Measurements from ENCODE around the gene CDX1.

CDX1 gene

GRCh38 chr5:150120617-150121447, 45.7 kb upstream of the CDX1 start:
- Histone ChIP-seq H3K36me3 (no peaks in the 10 kb centered on the region), H3K27me3 (ENCODE audit: insufficient read depth, low read depth, severe bottlenecking) (no peaks in the 10 kb centered on the region), H3K4me3 (ENCODE audit: low read depth, low read length) (no peak overlapping the region), H3K9me3 (ENCODE audit: severe bottlenecking) (no peaks in the 10 kb centered on the region), H3K27ac (no peak overlapping the region)
- TF ChIP-seq, protein P1, sequence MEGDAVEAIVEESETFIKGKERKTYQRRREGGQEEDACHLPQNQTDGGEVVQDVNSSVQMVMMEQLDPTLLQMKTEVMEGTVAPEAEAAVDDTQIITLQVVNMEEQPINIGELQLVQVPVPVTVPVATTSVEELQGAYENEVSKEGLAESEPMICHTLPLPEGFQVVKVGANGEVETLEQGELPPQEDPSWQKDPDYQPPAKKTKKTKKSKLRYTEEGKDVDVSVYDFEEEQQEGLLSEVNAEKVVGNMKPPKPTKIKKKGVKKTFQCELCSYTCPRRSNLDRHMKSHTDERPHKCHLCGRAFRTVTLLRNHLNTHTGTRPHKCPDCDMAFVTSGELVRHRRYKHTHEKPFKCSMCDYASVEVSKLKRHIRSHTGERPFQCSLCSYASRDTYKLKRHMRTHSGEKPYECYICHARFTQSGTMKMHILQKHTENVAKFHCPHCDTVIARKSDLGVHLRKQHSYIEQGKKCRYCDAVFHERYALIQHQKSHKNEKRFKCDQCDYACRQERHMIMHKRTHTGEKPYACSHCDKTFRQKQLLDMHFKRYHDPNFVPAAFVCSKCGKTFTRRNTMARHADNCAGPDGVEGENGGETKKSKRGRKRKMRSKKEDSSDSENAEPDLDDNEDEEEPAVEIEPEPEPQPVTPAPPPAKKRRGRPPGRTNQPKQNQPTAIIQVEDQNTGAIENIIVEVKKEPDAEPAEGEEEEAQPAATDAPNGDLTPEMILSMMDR (IDR thresholded peaks at IDR 0.05; ENCODE audit: low read depth, low read length) = no peak
- DNase-seq = no peak

- H3K27me3 ChIP-seq (ENCODE audit: insufficient read depth, low read depth, severe bottlenecking) = no peaks in the 10 kb centered on the region
- H3K9me3 ChIP-seq (ENCODE audit: severe bottlenecking) = no peaks in the 10 kb centered on the region
- no peak overlapping the region for H3K27ac ChIP-seq
- DNase-seq = no peak
- H3K36me3 ChIP-seq = no peaks in the 10 kb centered on the region
- TF ChIP-seq, protein P1 (IDR thresholded peaks at IDR 0.05; ENCODE audit: low read depth, low read length) = no peak
- H3K4me3 ChIP-seq (ENCODE audit: low read depth, low read length) = no peak overlapping the region
Measured at GRCh38 chr5:150121448-150122157, 45.0 kb upstream of the CDX1 start.

DNA sequence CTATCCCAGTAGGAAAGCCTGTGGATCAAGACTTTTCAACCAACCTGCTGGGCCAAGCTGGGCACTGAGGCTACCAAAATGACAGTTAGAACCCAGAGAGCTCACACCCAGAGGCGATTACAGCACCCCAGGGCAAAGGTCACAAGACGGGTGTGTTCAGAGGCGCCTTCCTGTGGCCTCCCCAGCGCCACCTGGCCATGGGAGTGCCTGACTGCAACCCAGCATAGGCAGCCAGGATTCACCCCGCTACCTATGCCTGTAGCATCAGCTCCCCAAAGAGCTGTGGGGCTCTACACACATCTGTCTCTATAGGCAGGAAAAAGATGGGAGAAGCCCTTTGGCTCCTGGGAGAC, 44.4 kb upstream of the CDX1 start:
- TF ChIP-seq, protein P1 (IDR thresholded peaks at IDR 0.05; ENCODE audit: low read depth, low read length) = peak; percentile 71
- no peak overlapping the region for H3K4me3 ChIP-seq (ENCODE audit: low read depth, low read length)
- DNase-seq = no peak
- no peaks in the 10 kb centered on the region for H3K27me3 ChIP-seq (ENCODE audit: insufficient read depth, low read depth, severe bottlenecking)
- H3K27ac ChIP-seq = no peak overlapping the region
- H3K9me3 ChIP-seq (ENCODE audit: severe bottlenecking) = no peaks in the 10 kb centered on the region
- H3K36me3 ChIP-seq = no peaks in the 10 kb centered on the region

- TF ChIP-seq, protein P1 (IDR thresholded peaks at IDR 0.05; ENCODE audit: low read depth, low read length) = no peak
- Histone ChIP-seq H3K27ac (no peak overlapping the region), H3K27me3 (ENCODE audit: insufficient read depth, low read depth, severe bottlenecking) (no peaks in the 10 kb centered on the region), H3K9me3 (ENCODE audit: severe bottlenecking) (no peaks in the 10 kb centered on the region), H3K4me3 (ENCODE audit: low read depth, low read length) (no peak overlapping the region), H3K36me3 (no peaks in the 10 kb centered on the region)
- no peak for DNase-seq
Measured at GRCh38 chr5:150122536-150123481, 43.8 kb upstream of the CDX1 start.

- H3K9me3 ChIP-seq (ENCODE audit: severe bottlenecking) = no peaks in the 10 kb centered on the region
- no peak for DNase-seq
- TF ChIP-seq, protein P1 (IDR thresholded peaks at IDR 0.05; ENCODE audit: low read depth, low read length) = no peak
- no peaks in the 10 kb centered on the region for H3K36me3 ChIP-seq
- H3K4me3 ChIP-seq (ENCODE audit: low read depth, low read length) = no peak overlapping the region
- no peak overlapping the region for H3K27ac ChIP-seq
- H3K27me3 ChIP-seq (ENCODE audit: insufficient read depth, low read depth, severe bottlenecking) = no peaks in the 10 kb centered on the region
Measured at GRCh38 chr5:150123542-150123941, 43.0 kb upstream of the CDX1 start.

Data from WERI-Rb-1 (cell line).